MCF 10A (cell line): ENCODE results near the gene VSTM1. TPM values are rescaled to one million over a fixed set of nuclear protein-coding genes. Genes with fewer than 3 reads are reported as not detected.

Experiments used
- BruUV-seq: library from RNA; stranded (reverse); fragments of 400-500 nt; replicated peaks from 2 replicates; lab custom pipeline; 2021; lab: Mats Ljungman, UMichigan
- CTCF ChIA-PET: fragments of 300-600 bp; sonication (Branson Sonifier 250); formaldehyde crosslinking; extraction: SDS; loops from one replicate; lab custom pipeline; 2021; ENCODE audit warnings: antibody characterized with exemption, inconsistent platforms; lab: Yijun Ruan, JAX
- POLR2A ChIA-PET: fragments of 300-600, 350-650 bp; sonication (Branson Sonifier 250); formaldehyde crosslinking; extraction: SDS; loops from one replicate; lab custom pipeline; 2020; ENCODE audit warnings: antibody characterized with exemption, inconsistent platforms; lab: Yijun Ruan, JAX
- DNase-seq: peaks from one replicate; pipeline ENCODE4 v3.0.0-alpha.2; 2018; ENCODE audit not compliant: unreplicated experiment
- H3K27ac Mint-ChIP-seq: one replicate; pipeline ENCODE4 v1.8.0; 2022; ENCODE audit warnings: mild to moderate bottlenecking, low read depth, mixed read lengths; ENCODE audit not compliant: unreplicated experiment
- H3K27me3 Mint-ChIP-seq: one replicate; pipeline ENCODE4 v1.8.0; 2022; ENCODE audit warnings: mixed read lengths; ENCODE audit not compliant: insufficient read depth, unreplicated experiment
- H3K36me3 Mint-ChIP-seq: one replicate; pipeline ENCODE4 v1.8.0; 2022; ENCODE audit warnings: mild to moderate bottlenecking, moderate library complexity, mixed read lengths; ENCODE audit not compliant: insufficient read depth, unreplicated experiment
- H3K4me1 Mint-ChIP-seq: one replicate; pipeline ENCODE4 v1.8.0; 2022; ENCODE audit warnings: mixed read lengths; ENCODE audit not compliant: insufficient read depth, unreplicated experiment
- H3K4me3 Mint-ChIP-seq: one replicate; pipeline ENCODE4 v1.8.0; 2022; ENCODE audit warnings: mild to moderate bottlenecking, moderate library complexity, mixed read lengths; ENCODE audit not compliant: unreplicated experiment
- H3K9me3 Mint-ChIP-seq: one replicate; pipeline ENCODE4 v1.8.0; 2022; ENCODE audit warnings: mixed read lengths; ENCODE audit not compliant: unreplicated experiment
- CTCF ChIP-seq: fragments of 200-600 bp; IDR thresholded peaks from one replicate; pipeline ENCODE4 v1.8.0; 2022; ENCODE audit warnings: antibody characterized with exemption, mild to moderate bottlenecking; ENCODE audit not compliant: unreplicated experiment
- intact Hi-C: fragments of 100-400 bp; cut with micrococcal nuclease; formaldehyde crosslinking; loops from 2 replicates; pipeline ENCODE4 v1.14.1; 2022
- total RNA-seq: library from RNA; stranded (reverse); gene quantifications from 2 replicates; pipeline ENCODE4 v1.2.3, GENCODE V29; 2022

The VSTM1 gene
- total RNA-seq, 1 experiment from 2014 or later, result not detected

GRCh38 chr19:54002495-54003315 is 61.0 kb downstream of the VSTM1 start:
- Mint-ChIP-seq H3K9me3 (no peaks in the 10 kb centered on the region), H3K36me3 (peaks cover 11% of the 10 kb centered on the region), H3K4me1 (peaks cover 14% of the 10 kb centered on the region), H3K27me3 (peaks cover 39% of the 10 kb centered on the region), H3K4me3 (no peak overlapping the region), H3K27ac (no peak overlapping the region)
- ChIA-PET CTCF (interaction anchor here (0.8 kb wide), 1 partner anchor 210 kb away, joined by 4 read pairs; no protein-coding TSS in a partner anchor), POLR2A (no interaction called here)
- BruUV-seq, result no TSS peak
- intact Hi-C loops, result no loop called here
- DNase-seq, result no peak
- no peak for TF ChIP-seq CTCF

- Mint-ChIP-seq H3K27ac (no peak overlapping the region), H3K4me1 (peaks cover 14% of the 10 kb centered on the region), H3K27me3 (peaks cover 42% of the 10 kb centered on the region), H3K36me3 (peaks cover 7% of the 10 kb centered on the region), H3K4me3 (no peak overlapping the region), H3K9me3 (no peaks in the 10 kb centered on the region)
- ChIA-PET POLR2A (no interaction called here), CTCF (no interaction called here)
- no peak for TF ChIP-seq CTCF
- intact Hi-C loops, result no loop called here
- DNase-seq, result no peak
- no TSS peak for BruUV-seq
These were observed 62.2 kb downstream of the VSTM1 start for GRCh38 chr19:54001496-54001895.

GRCh38 chr19:53999694-54000093 is 64.0 kb downstream of the VSTM1 start:
- BruUV-seq, result no TSS peak
- DNase-seq, result no peak
- no peak overlapping the region for H3K27ac Mint-ChIP-seq
- no peak for TF ChIP-seq CTCF
- CTCF ChIA-PET, result interaction anchor here (1.5 kb wide), 1 partner anchor 24 kb away, joined by 4 read pairs; no protein-coding TSS in a partner anchor
- H3K36me3 Mint-ChIP-seq, result peaks cover 7% of the 10 kb centered on the region
- intact Hi-C loops, result no loop called here
- H3K27me3 Mint-ChIP-seq, result peaks cover 60% of the 10 kb centered on the region
- H3K4me1 Mint-ChIP-seq, result peaks cover 14% of the 10 kb centered on the region
- POLR2A ChIA-PET, result no interaction called here
- no peaks in the 10 kb centered on the region for H3K9me3 Mint-ChIP-seq
- H3K4me3 Mint-ChIP-seq, result no peak overlapping the region

GRCh38 chr19:53998223-53998622 is 65.5 kb downstream of the VSTM1 start:
- TF ChIP-seq CTCF, result no peak

More at GRCh38 chr19:53998223-53998622, 65.5 kb downstream of the VSTM1 start:
- peaks cover 70% of the 10 kb centered on the region for H3K27me3 Mint-ChIP-seq
- no peak overlapping the region for H3K4me3 Mint-ChIP-seq
- H3K4me1 Mint-ChIP-seq, result peaks cover 14% of the 10 kb centered on the region
- no peak for DNase-seq
- ChIA-PET POLR2A (no interaction called here), CTCF (no interaction called here)
- no peaks in the 10 kb centered on the region for H3K9me3 Mint-ChIP-seq
- peaks cover 7% of the 10 kb centered on the region for H3K36me3 Mint-ChIP-seq
- no TSS peak for BruUV-seq
- intact Hi-C loops, result no loop called here
- H3K27ac Mint-ChIP-seq, result no peak overlapping the region
